DOHH2 (cell line): ENCODE measurements around the gene SPEM2.

Experiments used
- EZH2phosphoT487 ChIP-seq: fragments of 200-600 bp; sonication (generic); IDR thresholded peaks from 2 replicates; pipeline ENCODE4 v1.6.1; 2017; ENCODE audit warnings: borderline replicate concordance, mild to moderate bottlenecking, antibody characterized with exemption, low read length, moderate library complexity, mixed read lengths
- TF ChIP-seq, protein P1 (sequence below): fragments of 200-600 bp; sonication (generic); IDR thresholded peaks from one replicate; pipeline ENCODE4 v1.5.1; 2014; ENCODE audit warnings: antibody characterized with exemption, mild to moderate bottlenecking, low read depth, low read length; ENCODE audit not compliant: poor library complexity, severe bottlenecking

DNA sequence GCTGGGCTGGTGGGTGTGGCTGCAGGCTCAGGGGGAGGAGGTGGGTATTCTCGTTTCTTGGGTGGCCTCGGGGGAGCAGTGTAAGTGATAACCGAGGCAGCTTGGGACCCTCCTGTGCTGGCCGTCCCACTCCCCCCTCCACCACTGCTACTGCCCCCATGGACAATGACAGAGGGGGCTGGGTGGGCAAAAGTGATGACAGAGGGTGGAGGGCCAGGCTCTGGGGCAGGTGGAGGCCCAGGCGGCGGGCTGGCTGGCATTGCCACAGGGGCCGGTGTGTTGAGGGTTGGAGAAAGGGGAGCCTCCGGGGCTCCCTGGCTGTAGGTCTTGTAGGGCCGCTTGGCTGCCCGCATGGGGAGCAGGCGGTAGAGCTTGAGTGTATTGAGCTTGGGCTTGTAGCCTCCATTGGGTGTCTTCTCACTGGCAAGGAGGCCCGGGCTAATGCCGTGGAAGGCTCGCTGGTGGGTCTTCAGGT lies 38.0 kb downstream of the SPEM2 start:
- TF ChIP-seq EZH2phosphoT487, result no peak
- TF ChIP-seq, protein P1, sequence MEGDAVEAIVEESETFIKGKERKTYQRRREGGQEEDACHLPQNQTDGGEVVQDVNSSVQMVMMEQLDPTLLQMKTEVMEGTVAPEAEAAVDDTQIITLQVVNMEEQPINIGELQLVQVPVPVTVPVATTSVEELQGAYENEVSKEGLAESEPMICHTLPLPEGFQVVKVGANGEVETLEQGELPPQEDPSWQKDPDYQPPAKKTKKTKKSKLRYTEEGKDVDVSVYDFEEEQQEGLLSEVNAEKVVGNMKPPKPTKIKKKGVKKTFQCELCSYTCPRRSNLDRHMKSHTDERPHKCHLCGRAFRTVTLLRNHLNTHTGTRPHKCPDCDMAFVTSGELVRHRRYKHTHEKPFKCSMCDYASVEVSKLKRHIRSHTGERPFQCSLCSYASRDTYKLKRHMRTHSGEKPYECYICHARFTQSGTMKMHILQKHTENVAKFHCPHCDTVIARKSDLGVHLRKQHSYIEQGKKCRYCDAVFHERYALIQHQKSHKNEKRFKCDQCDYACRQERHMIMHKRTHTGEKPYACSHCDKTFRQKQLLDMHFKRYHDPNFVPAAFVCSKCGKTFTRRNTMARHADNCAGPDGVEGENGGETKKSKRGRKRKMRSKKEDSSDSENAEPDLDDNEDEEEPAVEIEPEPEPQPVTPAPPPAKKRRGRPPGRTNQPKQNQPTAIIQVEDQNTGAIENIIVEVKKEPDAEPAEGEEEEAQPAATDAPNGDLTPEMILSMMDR, result no peak
